Kidney epithelial cell (primary cell): ENCODE measurements around the gene TGIF1. TPM values are rescaled to one million over a fixed set of nuclear protein-coding genes. Genes with fewer than 3 reads are reported as not detected.

Experiments used
- DNase-seq: peaks from one replicate; pipeline ENCODE4 v3.0.0-alpha.2; 2010; ENCODE audit warnings: low read depth
- H3K27me3 ChIP-seq: 2 replicates; pipeline ENCODE4 v1.6.0; 2011; ENCODE audit warnings: low read length; ENCODE audit not compliant: control insufficient read depth, insufficient read depth
- H3K36me3 ChIP-seq: 2 replicates; pipeline ENCODE4 v1.5.1; 2011; ENCODE audit warnings: low read length; ENCODE audit not compliant: control insufficient read depth, insufficient read depth
- H3K4me3 ChIP-seq: 2 replicates; pipeline ENCODE4 v1.5.1; 2011; ENCODE audit warnings: low read depth, mild to moderate bottlenecking, control low read depth, low read length
- CTCF ChIP-seq: IDR thresholded peaks from 2 replicates; pipeline ENCODE4 v1.5.1; 2011; ENCODE audit warnings: mild to moderate bottlenecking, moderate library complexity, low read length, control low read depth, inconsistent platforms; ENCODE audit not compliant: insufficient read depth, poor library complexity, severe bottlenecking
- total RNA-seq: library from RNA; depleted of rRNA; stranded (reverse); fragments of >200 nt; gene quantifications from 2 replicates; pipeline ENCODE4 v1.2.3, GENCODE V29; 2015

Gene TGIF1
- total RNA-seq, 1 donor from 2014 or later: 251 TPM

GRCh38 chr18:3415110-3415509, 34.9 kb upstream of the TGIF1 start:
- DNase-seq: no peak
- no peak for TF ChIP-seq CTCF
- Histone ChIP-seq H3K27me3 (no peaks in the 10 kb centered on the region), H3K4me3 (no peak overlapping the region), H3K36me3 (no peaks in the 10 kb centered on the region)

- Histone ChIP-seq H3K4me3 (no peak overlapping the region), H3K36me3 (no peaks in the 10 kb centered on the region), H3K27me3 (no peaks in the 10 kb centered on the region)
- no peak for TF ChIP-seq CTCF
- DNase-seq: no peak
Observed at GRCh38 chr18:3418083-3418482, 31.9 kb upstream of the TGIF1 start.

- H3K4me3 ChIP-seq: no peak overlapping the region
- no peak for TF ChIP-seq CTCF
- no peaks in the 10 kb centered on the region for H3K36me3 ChIP-seq
- DNase-seq: no peak
- H3K27me3 ChIP-seq: no peaks in the 10 kb centered on the region
Observed at GRCh38 chr18:3420919-3421279, 29.1 kb upstream of the TGIF1 start.

- H3K36me3 ChIP-seq: no peaks in the 10 kb centered on the region
- no peak for TF ChIP-seq CTCF
- no peak for DNase-seq
- no peaks in the 10 kb centered on the region for H3K27me3 ChIP-seq
- no peak overlapping the region for H3K4me3 ChIP-seq
Observed at GRCh38 chr18:3422905-3423304, 27.1 kb upstream of the TGIF1 start.

GRCh38 chr18:3424280-3424890, 25.6 kb upstream of the TGIF1 start:
- Histone ChIP-seq H3K36me3 (no peaks in the 10 kb centered on the region), H3K27me3 (no peaks in the 10 kb centered on the region), H3K4me3 (no peak overlapping the region)
- no peak for TF ChIP-seq CTCF
- DNase-seq: no peak

GRCh38 chr18:3425030-3425429, 24.9 kb upstream of the TGIF1 start:
- Histone ChIP-seq H3K36me3 (no peaks in the 10 kb centered on the region), H3K4me3 (no peak overlapping the region), H3K27me3 (no peaks in the 10 kb centered on the region)
- no peak for DNase-seq
- no peak for TF ChIP-seq CTCF
